HL-60 (cell line): Measurements from ENCODE around the gene TBC1D21.

ENCODE experiments used
- DNase-seq, 2 experiments: peaks; one replicate each; pipeline ENCODE4 v3.0.0-alpha.2; 2010 to 2020; ENCODE audit warnings: low read depth in 1 of 2, low spot score in 1 of 2
- H3K27ac ChIP-seq: fragments of 250-450 bp; sonication (Bioruptor Pico); replicated peaks from 2 replicates; pipeline ENCODE4 v1.5.1; 2020; ENCODE audit warnings: mild to moderate bottlenecking, moderate library complexity
- H3K27me3 ChIP-seq: fragments of 250-450 bp; sonication (Bioruptor Pico); 2 replicates; pipeline ENCODE4 v1.5.1; 2021; ENCODE audit warnings: mild to moderate bottlenecking, moderate library complexity; ENCODE audit not compliant: insufficient read depth, poor library complexity, severe bottlenecking
- H3K4me3 ChIP-seq: replicated peaks from 2 replicates; pipeline ENCODE4 v1.5.1; 2011; ENCODE audit warnings: mild to moderate bottlenecking, control low read depth, low read length; ENCODE audit not compliant: insufficient read depth
- CTCF ChIP-seq: IDR thresholded peaks from one replicate; pipeline ENCODE4 v1.5.1; 2011; ENCODE audit warnings: low read length, control low read depth, inconsistent platforms; ENCODE audit not compliant: insufficient read depth
- GABPA ChIP-seq: IDR thresholded peaks from 2 replicates; pipeline ENCODE4 v1.6.1; 2012; ENCODE audit warnings: low read depth
- POLR2AphosphoS5 ChIP-seq: IDR thresholded peaks from 2 replicates; pipeline ENCODE4 v1.6.1; 2012; ENCODE audit warnings: low read depth
- REST ChIP-seq: IDR thresholded peaks from 2 replicates; pipeline ENCODE4 v1.6.1; 2012; ENCODE audit warnings: low read depth; ENCODE audit not compliant: insufficient replicate concordance
- SPI1 ChIP-seq: IDR thresholded peaks from 2 replicates; pipeline ENCODE4 v1.6.1; 2012; ENCODE audit warnings: low read depth, mild to moderate bottlenecking, borderline replicate concordance

Gene TBC1D21

GRCh38 chr15:73867956-73868355 is 5.4 kb upstream of the TBC1D21 start:
- no peak overlapping the region for H3K4me3 ChIP-seq
- no peak for DNase-seq
- no peak for TF ChIP-seq POLR2AphosphoS5
- TF ChIP-seq REST = no peak
- no peak for TF ChIP-seq CTCF
- TF ChIP-seq SPI1 = no peak
- TF ChIP-seq GABPA = no peak
- peaks cover 17% of the 10 kb centered on the region for H3K27me3 ChIP-seq
- H3K27ac ChIP-seq = no peak overlapping the region

GRCh38 chr15:73869216-73869995 is 4.0 kb upstream of the TBC1D21 start:
- no peak for TF ChIP-seq POLR2AphosphoS5
- TF ChIP-seq REST = no peak
- TF ChIP-seq CTCF = no peak
- no peak for TF ChIP-seq SPI1
- no peak for TF ChIP-seq GABPA
- no peak overlapping the region for H3K27ac ChIP-seq
- no peak overlapping the region for H3K4me3 ChIP-seq
- H3K27me3 ChIP-seq = peaks cover 17% of the 10 kb centered on the region
- no peak for DNase-seq

GRCh38 chr15:73870700-73871408 is 2.5 kb upstream of the TBC1D21 start:
- TF ChIP-seq POLR2AphosphoS5 = no peak
- peaks cover 17% of the 10 kb centered on the region for H3K27me3 ChIP-seq
- H3K27ac ChIP-seq = no peak overlapping the region
- no peak overlapping the region for H3K4me3 ChIP-seq
- DNase-seq = no peak

- no peak overlapping the region for H3K4me3 ChIP-seq
- no peak overlapping the region for H3K27ac ChIP-seq
- no peak for DNase-seq
- peaks cover 15% of the 10 kb centered on the region for H3K27me3 ChIP-seq
- TF ChIP-seq GABPA (no peak), CTCF (no peak), SPI1 (no peak), REST (no peak), POLR2AphosphoS5 (no peak)
Observed at GRCh38 chr15:73872346-73872745, 1.0 kb upstream of the TBC1D21 start.
